Prostate gland (tissue), 2 donors: ENCODE data around the gene KIF21B.

Experiments used
- CTCF ChIP-seq, 4 experiments: fragments of 200-600 bp in 2 of 4; fragments of 450-650 bp in 2 of 4; sonication (generic) in 2 of 4; IDR thresholded peaks; 1 replicate in 3 of 4; 2 replicates in 1 of 4; pipeline ENCODE4 v1.5.1; 2016 to 2019; ENCODE audit warnings: antibody characterized with exemption in 4 of 4, mild to moderate bottlenecking in 2 of 4, moderate library complexity in 2 of 4
- POLR2A ChIP-seq: fragments of 450-650 bp; IDR thresholded peaks from one replicate; pipeline ENCODE4 v1.6.1; 2016; ENCODE audit warnings: antibody characterized with exemption, mild to moderate bottlenecking
- POLR2AphosphoS5 ChIP-seq: sonication (generic); formaldehyde crosslinking; IDR thresholded peaks from one replicate; pipeline ENCODE4 v1.6.1; 2017; ENCODE audit warnings: antibody characterized with exemption

GRCh38 chr1:201069636-201070035, 46.1 kb upstream of the KIF21B start:
- no peak for TF ChIP-seq POLR2A
- TF ChIP-seq CTCF (IDR thresholded peaks at IDR 0.05): no peak
- no peak for TF ChIP-seq POLR2AphosphoS5
